GM08714 (cell line): ENCODE results near the gene STAG1.

Experiments
- H3K4me3 ChIP-seq: fragments of 200-500 bp; sonication (Bioruptor generic); 2 replicates; pipeline ENCODE4 v1.5.1; 2014; ENCODE audit warnings: mild to moderate bottlenecking, low read length, inconsistent platforms
- ZNF274 ChIP-seq: IDR thresholded peaks from 2 replicates; pipeline ENCODE4 v1.6.1; 2012; ENCODE audit warnings: mild to moderate bottlenecking, low read depth, low read length

STAG1 gene

DNA sequence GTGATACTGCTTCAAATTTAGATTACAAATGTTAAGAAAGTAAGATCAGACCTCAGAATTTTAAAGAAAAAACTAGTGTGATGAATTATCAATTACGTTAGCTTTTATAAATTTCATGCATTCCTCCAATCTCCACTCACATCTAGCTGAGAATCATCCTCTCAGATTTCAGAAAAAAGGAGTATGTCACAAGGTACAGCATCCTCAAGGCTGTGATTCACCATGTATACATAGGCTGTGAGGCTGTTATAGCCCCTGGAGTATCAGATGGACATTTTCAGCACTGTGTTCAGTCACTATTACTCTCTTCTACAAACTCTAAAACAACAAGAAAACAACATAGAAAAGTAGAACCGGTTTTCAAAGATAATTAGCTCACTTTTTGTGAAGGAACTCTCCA is 287.7 kb downstream of the STAG1 start:
- no peak for TF ChIP-seq ZNF274
- H3K4me3 ChIP-seq, result no peak overlapping the region

DNA sequence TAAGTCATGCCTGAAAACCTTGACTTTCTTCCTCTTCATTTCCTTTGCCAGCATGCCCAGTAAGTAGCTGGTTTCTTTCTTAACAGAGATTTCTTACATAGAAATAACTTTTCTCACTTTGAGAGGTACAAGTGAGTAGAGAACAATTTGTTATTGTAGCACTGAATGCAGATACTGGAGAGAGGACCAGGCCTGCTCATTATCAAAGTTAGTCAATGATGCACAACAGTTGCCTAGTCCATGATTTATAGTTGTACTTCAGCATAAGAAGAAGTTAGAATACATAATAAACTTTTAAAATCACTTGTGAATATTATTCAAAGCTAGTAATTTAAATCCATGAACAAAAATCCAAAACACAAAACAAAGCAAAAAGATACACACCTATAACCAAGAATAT is 289.0 kb downstream of the STAG1 start:
- no peak overlapping the region for H3K4me3 ChIP-seq
- no peak for TF ChIP-seq ZNF274

- TF ChIP-seq ZNF274, result no peak
- H3K4me3 ChIP-seq, result no peak overlapping the region
These were observed 294.4 kb downstream of the STAG1 start for GRCh38 chr3:136457793-136458192.

DNA sequence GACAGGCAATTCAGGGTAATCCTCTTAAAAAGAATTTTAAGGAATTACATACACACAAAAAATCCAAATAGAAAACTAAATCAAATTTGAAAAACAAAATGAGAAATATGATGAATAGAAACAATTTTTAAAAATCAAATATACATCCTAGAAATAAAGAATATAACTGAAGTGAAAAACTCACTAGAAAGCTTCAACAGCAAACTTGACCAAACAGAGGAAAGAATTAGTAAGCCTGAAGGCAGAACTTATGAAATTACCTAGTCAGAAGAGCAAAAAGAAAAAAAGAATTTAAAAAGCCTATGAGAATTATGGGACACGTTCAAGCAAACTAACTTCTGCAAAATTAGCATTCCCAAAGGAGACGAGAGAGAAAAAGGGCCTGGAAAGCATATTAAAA is 296.0 kb downstream of the STAG1 start:
- no peak for TF ChIP-seq ZNF274
- no peak overlapping the region for H3K4me3 ChIP-seq

DNA sequence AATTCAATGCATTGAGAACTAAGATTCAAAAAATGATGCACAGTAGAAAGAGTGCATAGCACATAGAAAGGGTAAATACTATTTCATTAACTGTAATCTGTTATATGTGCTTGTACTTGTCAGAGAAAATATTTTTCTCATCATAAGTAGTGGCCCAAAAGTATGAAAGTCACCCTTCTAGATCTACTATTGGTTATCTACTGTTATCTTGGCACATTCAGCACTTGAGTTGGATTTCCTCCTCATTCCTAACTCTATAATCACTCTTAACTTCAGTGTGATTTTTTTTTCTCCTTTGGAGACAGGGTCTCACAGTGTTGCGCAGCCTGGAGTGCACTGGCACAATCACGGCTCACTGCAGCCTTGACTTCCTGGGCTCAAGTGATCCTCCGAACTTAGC is 307.6 kb downstream of the STAG1 start:
- no peak for TF ChIP-seq ZNF274
- H3K4me3 ChIP-seq, result no peak overlapping the region

DNA sequence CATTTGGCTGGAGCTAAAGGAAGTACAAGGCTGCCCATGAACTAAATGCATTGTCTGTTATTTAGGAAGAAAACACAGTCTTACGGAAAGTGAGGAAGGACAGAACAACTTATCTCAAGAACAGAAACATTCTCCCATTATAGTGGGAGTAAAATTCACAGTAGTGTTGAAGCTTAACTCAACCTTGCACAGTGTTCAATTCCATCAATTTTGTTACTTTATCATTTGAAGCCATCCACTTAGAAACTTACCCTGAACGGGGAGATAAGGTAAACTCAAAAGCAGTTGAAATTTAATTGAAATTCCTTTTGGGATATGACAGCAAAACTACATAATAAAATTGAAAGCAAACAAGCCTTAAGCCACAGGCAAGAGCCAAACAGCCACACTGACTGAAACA is 315.1 kb downstream of the STAG1 start:
- no peak overlapping the region for H3K4me3 ChIP-seq
- no peak for TF ChIP-seq ZNF274

- no peak overlapping the region for H3K4me3 ChIP-seq
- TF ChIP-seq ZNF274, result no peak
These were observed 317.7 kb downstream of the STAG1 start for GRCh38 chr3:136434429-136434828.

DNA sequence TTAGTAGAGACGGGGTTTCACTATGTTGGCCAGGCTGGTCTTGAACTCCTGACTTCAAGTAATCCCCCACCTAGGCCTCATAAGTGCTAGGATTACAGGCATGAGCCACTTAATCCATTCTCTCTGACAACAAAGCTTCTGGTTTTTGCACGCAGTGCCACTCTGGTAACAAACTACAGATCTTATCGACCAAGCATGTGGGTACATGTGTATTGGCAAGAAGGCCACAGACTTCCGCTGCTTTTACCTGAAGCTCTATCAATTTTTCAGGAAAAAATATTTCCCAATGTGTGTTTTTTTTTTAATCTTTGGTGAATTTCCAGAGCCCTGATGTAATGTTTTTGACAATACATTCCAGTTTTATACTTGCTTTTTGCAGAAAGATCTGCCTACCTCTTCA is 319.5 kb downstream of the STAG1 start:
- no peak overlapping the region for H3K4me3 ChIP-seq
- no peak for TF ChIP-seq ZNF274

DNA sequence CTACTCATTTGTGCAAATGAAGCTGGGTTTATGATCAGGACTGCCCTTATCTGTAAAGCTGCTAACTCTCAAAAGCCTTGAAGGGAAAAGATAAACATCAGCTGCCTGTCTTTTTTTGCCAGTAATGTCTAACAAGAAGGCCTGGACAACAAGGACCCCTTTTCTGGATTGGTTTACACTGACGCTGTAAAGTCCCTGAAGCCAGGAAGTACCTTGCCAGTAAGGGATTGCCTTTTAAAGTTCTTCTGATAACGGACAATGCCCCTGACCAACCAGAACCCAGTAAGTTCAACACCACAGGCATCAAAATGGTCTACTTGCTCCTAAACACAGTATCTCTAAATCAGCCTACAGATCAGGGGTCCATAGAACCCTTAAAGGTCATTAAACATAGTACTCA is 324.0 kb downstream of the STAG1 start:
- no peak overlapping the region for H3K4me3 ChIP-seq
- TF ChIP-seq ZNF274, result no peak

GRCh38 chr3:136427236-136427635 is 324.9 kb downstream of the STAG1 start:
- no peak for TF ChIP-seq ZNF274
- no peak overlapping the region for H3K4me3 ChIP-seq

- TF ChIP-seq ZNF274, result no peak
These were observed 337.7 kb downstream of the STAG1 start for GRCh38 chr3:136414476-136414875.

DNA sequence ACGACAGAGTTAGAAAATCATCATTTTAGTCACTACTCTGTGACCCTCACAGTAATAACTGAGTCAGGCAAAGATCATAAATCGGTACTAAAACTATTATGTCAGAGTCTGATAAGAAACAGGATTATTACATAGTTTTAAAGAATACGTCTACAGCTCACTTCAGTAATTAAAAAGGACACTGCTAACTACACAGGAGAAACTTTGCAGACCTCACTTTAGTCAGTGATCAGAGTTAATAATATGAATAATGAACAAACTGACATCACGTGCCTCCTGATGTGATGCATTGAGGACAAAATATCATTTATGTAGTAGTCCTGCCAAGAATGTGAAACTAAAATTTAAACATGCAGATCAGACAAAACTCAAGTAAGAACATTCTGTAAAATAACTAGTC is 339.9 kb downstream of the STAG1 start:
- H3K4me3 ChIP-seq, result no peak overlapping the region
- no peak for TF ChIP-seq ZNF274

More at GRCh38 chr3:136414476-136414875, 337.7 kb downstream of the STAG1 start:
- no peak overlapping the region for H3K4me3 ChIP-seq

- no peak overlapping the region for H3K4me3 ChIP-seq
- no peak for TF ChIP-seq ZNF274
These were observed 342.6 kb downstream of the STAG1 start for GRCh38 chr3:136409549-136409948.

DNA sequence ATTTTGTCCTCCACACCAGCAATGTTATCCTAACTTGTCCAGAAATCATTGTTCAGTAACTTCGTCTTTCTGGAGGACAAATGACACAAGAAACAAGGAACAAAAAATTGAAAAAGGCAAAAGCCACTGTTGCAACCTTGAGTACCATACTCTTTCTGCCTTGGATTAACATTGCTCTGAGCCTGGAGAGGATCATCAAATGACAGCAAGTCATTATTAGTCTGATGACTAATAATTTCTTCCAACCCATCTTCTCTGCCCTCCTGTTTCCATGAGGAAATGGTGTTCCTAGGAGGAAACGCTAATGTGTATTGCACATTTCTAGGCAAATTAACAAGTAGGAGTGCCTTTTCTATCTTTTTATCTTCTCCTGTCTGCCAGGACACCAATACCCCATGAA is 348.1 kb downstream of the STAG1 start:
- H3K4me3 ChIP-seq, result no peak overlapping the region
- TF ChIP-seq ZNF274, result no peak

- H3K4me3 ChIP-seq, result no peak overlapping the region
- no peak for TF ChIP-seq ZNF274
These were observed 355.3 kb downstream of the STAG1 start for GRCh38 chr3:136396916-136397315.

DNA sequence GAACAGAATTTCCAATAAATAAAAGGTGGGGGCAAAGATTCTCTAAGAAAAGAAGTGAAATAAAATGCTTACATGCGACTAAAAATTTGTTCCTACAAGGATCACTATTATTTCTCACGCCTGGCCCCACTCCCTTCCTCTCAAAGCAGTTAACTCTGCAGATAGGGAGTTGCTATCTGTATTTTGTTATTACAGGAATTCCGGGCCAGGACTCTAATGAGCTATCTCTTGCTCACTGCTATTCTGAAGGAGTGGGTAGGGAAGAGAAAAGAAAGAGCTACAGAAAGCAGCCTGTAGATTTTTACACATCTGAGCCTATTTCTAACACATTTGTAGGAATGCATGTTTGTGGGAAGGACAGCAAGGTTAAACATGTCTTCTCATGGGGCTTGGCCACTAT is 361.6 kb downstream of the STAG1 start:
- no peak for TF ChIP-seq ZNF274
- H3K4me3 ChIP-seq, result no peak overlapping the region

GRCh38 chr3:136387031-136387430 is 365.1 kb downstream of the STAG1 start:
- H3K4me3 ChIP-seq, result no peak overlapping the region
- no peak for TF ChIP-seq ZNF274
